Hair follicle dermal papilla cell (primary cell): ENCODE measurements around the gene FGF2. TPM values are rescaled to one million over a fixed set of nuclear protein-coding genes. Genes with fewer than 3 reads are reported as not detected.

Experiments
- total RNA-seq: library from RNA; depleted of rRNA; stranded (reverse); fragments of >200 nt; gene quantifications from 2 replicates; pipeline ENCODE4 v1.2.3, GENCODE V29; 2012

Gene FGF2
- 107 and 123 TPM in 2 replicates for total RNA-seq

GRCh38 chr4:122826553-122827257 lies at the start of gene FGF2:
FGF2 (plus strand) TSS chr4:122826831; CDS start chr4:122827175, 344 bp downstream.

GRCh38 chr4:122921971-122922876 lies 95.6 kb downstream of the FGF2 start, which contains the start of gene NUDT6:
NUDT6 (minus strand) TSS chr4:122922597; CDS start chr4:122922572, 25 bp downstream.

Other genes starting within 250 kb of the FGF2 start
- not detected in 2 replicates for gene IL21, start 205.8 kb upstream of the FGF2 start, total RNA-seq
- 6.2 and 6.6 TPM in 2 replicates for gene BBS12, start 94.1 kb upstream of the FGF2 start, total RNA-seq
- 4.1 and 4.4 TPM in 2 replicates for gene NUDT6, start 95.8 kb downstream of the FGF2 start, total RNA-seq